GM23338 (cell line): ENCODE data around the gene ZNF106. TPM values are rescaled to one million over a fixed set of nuclear protein-coding genes. Genes with fewer than 3 reads are reported as not detected.

ENCODE experiments used
- ATAC-seq: fragments of 200-7000 bp; cut with Tn5 transposase; 3 replicates; pipeline ENCODE4 v1.9.1; 2020
- DNase-seq: peaks from one replicate; pipeline ENCODE4 v3.0.0-alpha.2; 2015; ENCODE audit warnings: low spot score
- H2AFZ ChIP-seq: fragments of 200-600 bp; sonication (generic); 2 replicates; pipeline ENCODE4 v1.8.0; 2016; ENCODE audit warnings: antibody characterized with exemption, mild to moderate bottlenecking, moderate library complexity
- H3F3A ChIP-seq: fragments of 200-600 bp; sonication (generic); replicated peaks from 2 replicates; pipeline ENCODE4 v1.8.0; 2017; ENCODE audit warnings: antibody characterized with exemption, mixed run types, low read depth
- H3K27ac ChIP-seq: fragments of 200-600 bp; sonication (generic); 2 replicates; pipeline ENCODE4 v1.6.1; 2016; ENCODE audit warnings: low read depth
- H3K27me3 ChIP-seq: fragments of 200-600 bp; sonication (generic); 2 replicates; pipeline ENCODE4 v1.8.0; 2016; ENCODE audit warnings: mild to moderate bottlenecking, mixed run types, moderate library complexity; ENCODE audit not compliant: insufficient read depth
- H3K36me3 ChIP-seq: fragments of 200-600 bp; sonication (generic); 2 replicates; pipeline ENCODE4 v1.8.0; 2016; ENCODE audit warnings: mild to moderate bottlenecking; ENCODE audit not compliant: insufficient read depth
- H3K4me1 ChIP-seq: fragments of 200-600 bp; sonication (generic); 2 replicates; pipeline ENCODE4 v1.8.0; 2016; ENCODE audit warnings: mild to moderate bottlenecking, moderate library complexity; ENCODE audit not compliant: insufficient read depth
- H3K4me2 ChIP-seq: fragments of 200-600 bp; sonication (generic); 2 replicates; pipeline ENCODE4 v1.7.1; 2017; ENCODE audit warnings: mixed run types
- H3K4me3 ChIP-seq: fragments of 200-600 bp; sonication (generic); 2 replicates; pipeline ENCODE4 v1.6.1; 2016; ENCODE audit warnings: mixed run types
- H3K79me2 ChIP-seq: fragments of 200-600 bp; sonication (generic); replicated peaks from 2 replicates; pipeline ENCODE4 v1.8.0; 2017; ENCODE audit warnings: mild to moderate bottlenecking; ENCODE audit not compliant: insufficient read depth
- H3K9me2 ChIP-seq: fragments of 200-600 bp; sonication (generic); 2 replicates; pipeline ENCODE4 v1.8.0; 2017; ENCODE audit not compliant: insufficient read depth
- H4K20me1 ChIP-seq: fragments of 200-600 bp; sonication (generic); replicated peaks from 2 replicates; pipeline ENCODE4 v1.8.0; 2017; ENCODE audit warnings: mild to moderate bottlenecking; ENCODE audit not compliant: insufficient read depth
- H3K27ac Mint-ChIP-seq: 2 replicates; pipeline ENCODE4 v1.8.0; 2020; ENCODE audit warnings: inconsistent platforms, mild to moderate bottlenecking, moderate library complexity, mixed read lengths
- H3K27me3 Mint-ChIP-seq: 3 replicates; pipeline ENCODE4 v1.8.0; 2022; ENCODE audit warnings: low read depth, mild to moderate bottlenecking, moderate library complexity, mixed read lengths, inconsistent platforms; ENCODE audit not compliant: insufficient read depth, poor library complexity
- H3K36me3 Mint-ChIP-seq: 3 replicates; pipeline ENCODE4 v1.8.0; 2021; ENCODE audit warnings: low read depth, mild to moderate bottlenecking, inconsistent platforms, moderate library complexity, mixed read lengths
- H3K4me1 Mint-ChIP-seq: 3 replicates; pipeline ENCODE4 v1.8.0; 2020; ENCODE audit warnings: mild to moderate bottlenecking, inconsistent platforms, mixed read lengths
- H3K4me3 Mint-ChIP-seq: 3 replicates; pipeline ENCODE4 v1.8.0; 2021; ENCODE audit warnings: moderate library complexity, mild to moderate bottlenecking, inconsistent platforms, mixed read lengths
- H3K9me3 Mint-ChIP-seq: 3 replicates; pipeline ENCODE4 v1.8.0; 2020; ENCODE audit warnings: moderate library complexity, mild to moderate bottlenecking, inconsistent platforms, mixed read lengths
- CREB1 ChIP-seq: fragments of 250-450 bp; sonication (Bioruptor Pico); IDR thresholded peaks from 2 replicates; pipeline ENCODE4 v1.5.0; 2020; ENCODE audit warnings: low read depth, mild to moderate bottlenecking, moderate library complexity
- EZH2 ChIP-seq: fragments of 200-600 bp; sonication (generic); IDR thresholded peaks from one replicate; pipeline ENCODE4 v1.8.0; 2017; ENCODE audit warnings: antibody characterized with exemption, mild to moderate bottlenecking, low read depth; ENCODE audit not compliant: unreplicated experiment
- EZH2phosphoT487 ChIP-seq: fragments of 200-600 bp; sonication (generic); IDR thresholded peaks from one replicate; pipeline ENCODE4 v1.8.1; 2018; ENCODE audit warnings: antibody characterized with exemption; ENCODE audit not compliant: unreplicated experiment
- JUNB ChIP-seq: IDR thresholded peaks from one replicate; pipeline ENCODE4 v1.6.1; 2016; ENCODE audit warnings: antibody characterized with exemption; ENCODE audit not compliant: unreplicated experiment
- NANOG ChIP-seq: IDR thresholded peaks from 2 replicates; pipeline ENCODE4 v1.6.1; 2016; ENCODE audit warnings: antibody characterized with exemption, borderline replicate concordance
- POLR2AphosphoS5 ChIP-seq: IDR thresholded peaks from 2 replicates; pipeline ENCODE4 v1.6.1; 2016; ENCODE audit warnings: antibody characterized with exemption, low read depth
- STAT1 ChIP-seq: IDR thresholded peaks from one replicate; pipeline ENCODE4 v1.6.1; 2016; ENCODE audit warnings: antibody characterized with exemption; ENCODE audit not compliant: unreplicated experiment
- ZNF114 ChIP-seq: fragments of 250-450 bp; sonication (Bioruptor Pico); IDR thresholded peaks from 2 replicates; pipeline ENCODE4 v1.5.0; 2020; ENCODE audit warnings: mild to moderate bottlenecking, moderate library complexity
- ZNF331 ChIP-seq: fragments of 250-450 bp; sonication (Bioruptor Pico); IDR thresholded peaks from 2 replicates; pipeline ENCODE4 v1.5.0; 2020; ENCODE audit warnings: low read depth, mild to moderate bottlenecking, moderate library complexity
- polyA plus RNA-seq: library from polyadenylated mRNA; unstranded; fragments of >200 nt; fragmentation: Nextera tagmentation; extraction: Ambion mirVana; gene quantifications from 2 replicates; pipeline ENCODE4 v1.2.1, GENCODE V29; 2016
- total RNA-seq: library from RNA; depleted of rRNA; stranded (reverse); fragments of >200 nt; shearing (Covaris generic); gene quantifications from 2 replicates; pipeline ENCODE4 v1.2.3, GENCODE V29; 2014
- TF ChIP-seq, protein P1 (sequence below): fragments of 250-450 bp; sonication (Bioruptor Pico); IDR thresholded peaks from 2 replicates; pipeline ENCODE4 v1.5.0; 2020; ENCODE audit warnings: mild to moderate bottlenecking, moderate library complexity
- TF ChIP-seq, protein P2 (sequence below): IDR thresholded peaks from 2 replicates; pipeline ENCODE4 v1.6.1; 2016; ENCODE audit warnings: antibody characterized with exemption
- TF ChIP-seq, protein P3 (sequence below), 2 experiments: fragments of 200-600 bp in 1 of 2; sonication (generic) in 1 of 2; conservative IDR thresholded peaks; 2 replicates each; pipeline versions ENCODE4 v1.5.1 to v1.6.1; 2016 to 2017; ENCODE audit warnings: antibody characterized with exemption in 2 of 2, low read depth in 2 of 2, mild to moderate bottlenecking in 2 of 2, moderate library complexity in 1 of 2
- TF ChIP-seq, protein P4 (sequence below): IDR thresholded peaks from one replicate; pipeline ENCODE4 v1.6.1; 2018; ENCODE audit warnings: antibody characterized with exemption; ENCODE audit not compliant: unreplicated experiment

The ZNF106 gene
- total and polyA plus RNA-seq, 2 experiments from 2014 or later: 48.0 to 53.7 TPM

DNA sequence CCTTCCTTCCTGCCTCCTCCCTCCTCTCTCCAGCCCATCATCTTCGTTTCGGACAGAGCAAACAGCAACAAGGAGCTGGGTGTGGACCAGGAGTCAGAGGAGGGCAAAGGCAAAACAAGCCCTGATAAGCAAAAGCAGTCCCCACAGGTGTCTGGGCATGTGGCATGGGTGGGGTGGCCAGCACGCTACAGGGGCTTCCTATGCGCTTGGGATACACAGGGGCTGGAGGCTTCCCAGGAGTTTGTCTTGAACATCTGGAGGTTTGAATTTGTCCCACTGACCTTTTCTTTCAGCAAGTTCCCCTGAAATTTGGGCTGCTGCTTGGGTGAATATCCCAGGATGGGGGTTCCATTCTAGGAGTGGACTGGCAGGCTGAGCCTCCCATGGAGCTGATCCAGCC lies 82.8 kb downstream of the ZNF106 start:
- no peak for ATAC-seq
- TF ChIP-seq EZH2phosphoT487: no peak
- TF ChIP-seq POLR2AphosphoS5: no peak
- TF ChIP-seq, protein P1, sequence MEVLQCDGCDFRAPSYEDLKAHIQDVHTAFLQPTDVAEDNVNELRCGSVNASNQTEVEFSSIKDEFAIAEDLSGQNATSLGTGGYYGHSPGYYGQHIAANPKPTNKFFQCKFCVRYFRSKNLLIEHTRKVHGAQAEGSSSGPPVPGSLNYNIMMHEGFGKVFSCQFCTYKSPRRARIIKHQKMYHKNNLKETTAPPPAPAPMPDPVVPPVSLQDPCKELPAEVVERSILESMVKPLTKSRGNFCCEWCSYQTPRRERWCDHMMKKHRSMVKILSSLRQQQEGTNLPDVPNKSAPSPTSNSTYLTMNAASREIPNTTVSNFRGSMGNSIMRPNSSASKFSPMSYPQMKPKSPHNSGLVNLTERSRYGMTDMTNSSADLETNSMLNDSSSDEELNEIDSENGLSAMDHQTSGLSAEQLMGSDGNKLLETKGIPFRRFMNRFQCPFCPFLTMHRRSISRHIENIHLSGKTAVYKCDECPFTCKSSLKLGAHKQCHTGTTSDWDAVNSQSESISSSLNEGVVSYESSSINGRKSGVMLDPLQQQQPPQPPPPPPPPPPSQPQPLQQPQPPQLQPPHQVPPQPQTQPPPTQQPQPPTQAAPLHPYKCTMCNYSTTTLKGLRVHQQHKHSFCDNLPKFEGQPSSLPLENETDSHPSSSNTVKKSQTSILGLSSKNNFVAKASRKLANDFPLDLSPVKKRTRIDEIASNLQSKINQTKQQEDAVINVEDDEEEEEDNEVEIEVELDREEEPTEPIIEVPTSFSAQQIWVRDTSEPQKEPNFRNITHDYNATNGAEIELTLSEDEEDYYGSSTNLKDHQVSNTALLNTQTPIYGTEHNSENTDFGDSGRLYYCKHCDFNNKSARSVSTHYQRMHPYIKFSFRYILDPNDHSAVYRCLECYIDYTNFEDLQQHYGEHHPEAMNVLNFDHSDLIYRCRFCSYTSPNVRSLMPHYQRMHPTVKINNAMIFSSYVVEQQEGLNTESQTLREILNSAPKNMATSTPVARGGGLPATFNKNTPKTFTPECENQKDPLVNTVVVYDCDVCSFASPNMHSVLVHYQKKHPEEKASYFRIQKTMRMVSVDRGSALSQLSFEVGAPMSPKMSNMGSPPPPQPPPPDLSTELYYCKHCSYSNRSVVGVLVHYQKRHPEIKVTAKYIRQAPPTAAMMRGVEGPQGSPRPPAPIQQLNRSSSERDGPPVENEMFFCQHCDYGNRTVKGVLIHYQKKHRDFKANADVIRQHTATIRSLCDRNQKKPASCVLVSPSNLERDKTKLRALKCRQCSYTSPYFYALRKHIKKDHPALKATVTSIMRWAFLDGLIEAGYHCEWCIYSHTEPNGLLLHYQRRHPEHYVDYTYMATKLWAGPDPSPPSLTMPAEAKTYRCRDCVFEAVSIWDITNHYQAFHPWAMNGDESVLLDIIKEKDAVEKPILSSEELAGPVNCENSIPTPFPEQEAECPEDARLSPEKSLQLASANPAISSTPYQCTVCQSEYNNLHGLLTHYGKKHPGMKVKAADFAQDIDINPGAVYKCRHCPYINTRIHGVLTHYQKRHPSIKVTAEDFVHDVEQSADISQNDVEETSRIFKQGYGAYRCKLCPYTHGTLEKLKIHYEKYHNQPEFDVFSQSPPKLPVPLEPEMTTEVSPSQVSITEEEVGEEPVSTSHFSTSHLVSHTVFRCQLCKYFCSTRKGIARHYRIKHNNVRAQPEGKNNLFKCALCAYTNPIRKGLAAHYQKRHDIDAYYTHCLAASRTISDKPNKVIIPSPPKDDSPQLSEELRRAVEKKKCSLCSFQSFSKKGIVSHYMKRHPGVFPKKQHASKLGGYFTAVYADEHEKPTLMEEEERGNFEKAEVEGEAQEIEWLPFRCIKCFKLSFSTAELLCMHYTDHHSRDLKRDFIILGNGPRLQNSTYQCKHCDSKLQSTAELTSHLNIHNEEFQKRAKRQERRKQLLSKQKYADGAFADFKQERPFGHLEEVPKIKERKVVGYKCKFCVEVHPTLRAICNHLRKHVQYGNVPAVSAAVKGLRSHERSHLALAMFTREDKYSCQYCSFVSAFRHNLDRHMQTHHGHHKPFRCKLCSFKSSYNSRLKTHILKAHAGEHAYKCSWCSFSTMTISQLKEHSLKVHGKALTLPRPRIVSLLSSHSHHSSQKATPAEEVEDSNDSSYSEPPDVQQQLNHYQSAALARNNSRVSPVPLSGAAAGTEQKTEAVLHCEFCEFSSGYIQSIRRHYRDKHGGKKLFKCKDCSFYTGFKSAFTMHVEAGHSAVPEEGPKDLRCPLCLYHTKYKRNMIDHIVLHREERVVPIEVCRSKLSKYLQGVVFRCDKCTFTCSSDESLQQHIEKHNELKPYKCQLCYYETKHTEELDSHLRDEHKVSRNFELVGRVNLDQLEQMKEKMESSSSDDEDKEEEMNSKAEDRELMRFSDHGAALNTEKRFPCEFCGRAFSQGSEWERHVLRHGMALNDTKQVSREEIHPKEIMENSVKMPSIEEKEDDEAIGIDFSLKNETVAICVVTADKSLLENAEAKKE (CRISPR knock-in tag): no peak
- no peak for TF ChIP-seq EZH2
- TF ChIP-seq, protein P2, sequence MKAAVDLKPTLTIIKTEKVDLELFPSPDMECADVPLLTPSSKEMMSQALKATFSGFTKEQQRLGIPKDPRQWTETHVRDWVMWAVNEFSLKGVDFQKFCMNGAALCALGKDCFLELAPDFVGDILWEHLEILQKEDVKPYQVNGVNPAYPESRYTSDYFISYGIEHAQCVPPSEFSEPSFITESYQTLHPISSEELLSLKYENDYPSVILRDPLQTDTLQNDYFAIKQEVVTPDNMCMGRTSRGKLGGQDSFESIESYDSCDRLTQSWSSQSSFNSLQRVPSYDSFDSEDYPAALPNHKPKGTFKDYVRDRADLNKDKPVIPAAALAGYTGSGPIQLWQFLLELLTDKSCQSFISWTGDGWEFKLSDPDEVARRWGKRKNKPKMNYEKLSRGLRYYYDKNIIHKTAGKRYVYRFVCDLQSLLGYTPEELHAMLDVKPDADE: no peak
- TF ChIP-seq CREB1: no peak
- TF ChIP-seq JUNB: no peak
- TF ChIP-seq, protein P3, sequence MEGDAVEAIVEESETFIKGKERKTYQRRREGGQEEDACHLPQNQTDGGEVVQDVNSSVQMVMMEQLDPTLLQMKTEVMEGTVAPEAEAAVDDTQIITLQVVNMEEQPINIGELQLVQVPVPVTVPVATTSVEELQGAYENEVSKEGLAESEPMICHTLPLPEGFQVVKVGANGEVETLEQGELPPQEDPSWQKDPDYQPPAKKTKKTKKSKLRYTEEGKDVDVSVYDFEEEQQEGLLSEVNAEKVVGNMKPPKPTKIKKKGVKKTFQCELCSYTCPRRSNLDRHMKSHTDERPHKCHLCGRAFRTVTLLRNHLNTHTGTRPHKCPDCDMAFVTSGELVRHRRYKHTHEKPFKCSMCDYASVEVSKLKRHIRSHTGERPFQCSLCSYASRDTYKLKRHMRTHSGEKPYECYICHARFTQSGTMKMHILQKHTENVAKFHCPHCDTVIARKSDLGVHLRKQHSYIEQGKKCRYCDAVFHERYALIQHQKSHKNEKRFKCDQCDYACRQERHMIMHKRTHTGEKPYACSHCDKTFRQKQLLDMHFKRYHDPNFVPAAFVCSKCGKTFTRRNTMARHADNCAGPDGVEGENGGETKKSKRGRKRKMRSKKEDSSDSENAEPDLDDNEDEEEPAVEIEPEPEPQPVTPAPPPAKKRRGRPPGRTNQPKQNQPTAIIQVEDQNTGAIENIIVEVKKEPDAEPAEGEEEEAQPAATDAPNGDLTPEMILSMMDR (conservative IDR thresholded peaks at IDR 0.05; ENCODE audit: low read depth in 2 of 2): no peak
- no peak for TF ChIP-seq ZNF331 (CRISPR knock-in tag)
- no peak for TF ChIP-seq NANOG
- TF ChIP-seq ZNF114 (CRISPR knock-in tag): no peak
- TF ChIP-seq, protein P4, sequence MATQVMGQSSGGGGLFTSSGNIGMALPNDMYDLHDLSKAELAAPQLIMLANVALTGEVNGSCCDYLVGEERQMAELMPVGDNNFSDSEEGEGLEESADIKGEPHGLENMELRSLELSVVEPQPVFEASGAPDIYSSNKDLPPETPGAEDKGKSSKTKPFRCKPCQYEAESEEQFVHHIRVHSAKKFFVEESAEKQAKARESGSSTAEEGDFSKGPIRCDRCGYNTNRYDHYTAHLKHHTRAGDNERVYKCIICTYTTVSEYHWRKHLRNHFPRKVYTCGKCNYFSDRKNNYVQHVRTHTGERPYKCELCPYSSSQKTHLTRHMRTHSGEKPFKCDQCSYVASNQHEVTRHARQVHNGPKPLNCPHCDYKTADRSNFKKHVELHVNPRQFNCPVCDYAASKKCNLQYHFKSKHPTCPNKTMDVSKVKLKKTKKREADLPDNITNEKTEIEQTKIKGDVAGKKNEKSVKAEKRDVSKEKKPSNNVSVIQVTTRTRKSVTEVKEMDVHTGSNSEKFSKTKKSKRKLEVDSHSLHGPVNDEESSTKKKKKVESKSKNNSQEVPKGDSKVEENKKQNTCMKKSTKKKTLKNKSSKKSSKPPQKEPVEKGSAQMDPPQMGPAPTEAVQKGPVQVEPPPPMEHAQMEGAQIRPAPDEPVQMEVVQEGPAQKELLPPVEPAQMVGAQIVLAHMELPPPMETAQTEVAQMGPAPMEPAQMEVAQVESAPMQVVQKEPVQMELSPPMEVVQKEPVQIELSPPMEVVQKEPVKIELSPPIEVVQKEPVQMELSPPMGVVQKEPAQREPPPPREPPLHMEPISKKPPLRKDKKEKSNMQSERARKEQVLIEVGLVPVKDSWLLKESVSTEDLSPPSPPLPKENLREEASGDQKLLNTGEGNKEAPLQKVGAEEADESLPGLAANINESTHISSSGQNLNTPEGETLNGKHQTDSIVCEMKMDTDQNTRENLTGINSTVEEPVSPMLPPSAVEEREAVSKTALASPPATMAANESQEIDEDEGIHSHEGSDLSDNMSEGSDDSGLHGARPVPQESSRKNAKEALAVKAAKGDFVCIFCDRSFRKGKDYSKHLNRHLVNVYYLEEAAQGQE: no peak
- TF ChIP-seq STAT1: no peak
- no peaks in the 10 kb centered on the region for H3K4me1 ChIP-seq
- no peaks in the 10 kb centered on the region for H3K9me2 ChIP-seq
- no peak overlapping the region for H2AFZ ChIP-seq
- no peaks in the 10 kb centered on the region for H3K79me2 ChIP-seq
- Mint-ChIP-seq H3K27me3 (peaks cover 4% of the 10 kb centered on the region), H3K4me1 (no peaks in the 10 kb centered on the region), H3K27ac (no peak overlapping the region; the same call in 1 of the 2 replicates), H3K9me3 (no peaks in the 10 kb centered on the region), H3K36me3 (no peaks in the 10 kb centered on the region), H3K4me3 (no peak overlapping the region)
- no peak overlapping the region for H3K4me2 ChIP-seq
- no peaks in the 10 kb centered on the region for H4K20me1 ChIP-seq
- H3K4me3 ChIP-seq: no peak overlapping the region
- no peaks in the 10 kb centered on the region for H3F3A ChIP-seq
- H3K36me3 ChIP-seq: no peaks in the 10 kb centered on the region
- H3K27me3 ChIP-seq: no peaks in the 10 kb centered on the region
- DNase-seq: no peak
- no peak overlapping the region for H3K27ac ChIP-seq
